HG03103 (cell line): ENCODE data around the gene GPR89A.
"Not testable (repeated sequence)": the region's sequence is repeated elsewhere in the genome, so short reads cannot be mapped to it uniquely, and the experiment has no call there.

Source experiments
- ATAC-seq: cut with Tn5 transposase; IDR thresholded peaks from one replicate; pipeline ENCODE4 v1.9.1; 2021; ENCODE audit warnings: low read depth; ENCODE audit not compliant: unreplicated experiment

The GPR89A gene

GRCh38 chr1:145716641-145717345, 109.0 kb downstream of the GPR89A start:
- ATAC-seq = no peak

DNA sequence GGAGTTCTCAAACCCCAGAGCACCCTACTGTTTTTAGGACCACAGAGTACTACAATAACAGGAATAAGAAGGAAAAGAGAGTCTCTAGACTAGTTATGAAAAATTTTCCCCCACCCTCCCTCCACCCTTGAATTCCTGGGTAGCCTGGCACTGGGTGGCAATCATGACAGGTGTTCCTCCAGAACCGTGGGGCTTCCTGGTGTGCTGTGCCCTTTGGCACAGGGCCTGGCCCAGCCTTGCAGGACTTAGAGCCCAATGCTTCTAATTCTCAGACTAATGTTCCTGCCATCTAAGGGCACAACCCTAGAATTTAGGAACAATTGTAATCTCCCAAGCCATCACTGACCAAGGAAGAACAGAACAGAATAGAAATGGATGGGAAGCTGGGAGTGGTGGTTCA, 110.0 kb downstream of the GPR89A start:
- no peak for ATAC-seq

- not testable (repeated sequence) for ATAC-seq
Measured at GRCh38 chr1:145718465-145718864, 110.7 kb downstream of the GPR89A start.

GRCh38 chr1:145719230-145720079, 111.7 kb downstream of the GPR89A start, which contains the start of gene CD160:
Gene CD160, plus strand, starts transcription at chr1:145719499. Its CDS starts 8,829 bp downstream, at chr1:145728328.
- no peak for ATAC-seq
